Uterus (tissue), 2 donors: ENCODE data around the gene GAPT.

Experiments used
- CTCF ChIP-seq, 4 experiments: fragments of 200-600 bp in 2 of 4; fragments of 450-650 bp in 2 of 4; sonication (generic) in 2 of 4; IDR thresholded peaks; one replicate each; pipeline ENCODE4 v1.5.1; 2016 to 2019; ENCODE audit warnings: antibody characterized with exemption in 4 of 4, mild to moderate bottlenecking in 2 of 4, moderate library complexity in 1 of 4
- POLR2A ChIP-seq, 2 donors: fragments of 450-650 bp; IDR thresholded peaks; one replicate each; pipeline ENCODE4 v1.6.1; 2016; ENCODE audit warnings: antibody characterized with exemption in 2 of 2, mild to moderate bottlenecking in 1 of 2, moderate library complexity in 1 of 2

- no peak for TF ChIP-seq CTCF (IDR thresholded peaks at IDR 0.05)
- TF ChIP-seq POLR2A (IDR thresholded peaks at IDR 0.05), result no peak
Measured at GRCh38 chr5:58444805-58445204, 46.4 kb upstream of the GAPT start.
